Keratinocyte (primary cell): ENCODE measurements around the gene ANKRD17. TPM values are rescaled to one million over a fixed set of nuclear protein-coding genes. Genes with fewer than 3 reads are reported as not detected.
A peak's percentile ranks its signal among the peaks of the same experiment; 100 is the strongest.

Source experiments
- DNase-seq: peaks from one replicate; pipeline ENCODE4 v3.0.0-alpha.2; 2011; ENCODE audit warnings: low read depth, missing footprints, low spot score
- FAIRE-seq: peaks from 2 replicates; lab custom pipeline; 2011; peaks lifted over from hg19 to GRCh38; lab: Jason Lieb, UNC
- H2AFZ ChIP-seq: 2 replicates; pipeline ENCODE4 v1.6.0; 2012; ENCODE audit warnings: low read length, control low read depth, inconsistent platforms; ENCODE audit not compliant: control insufficient read depth
- H3K27ac ChIP-seq: 2 replicates; pipeline ENCODE4 v1.5.1; 2011; ENCODE audit warnings: low read length; ENCODE audit not compliant: control insufficient read depth, insufficient read depth
- H3K27me3 ChIP-seq: 3 replicates; pipeline ENCODE4 v1.6.0; 2011; ENCODE audit warnings: low read length; ENCODE audit not compliant: control insufficient read depth, insufficient read depth; ENCODE audit errors: extremely low read depth
- H3K36me3 ChIP-seq, 2 experiments: 2 replicates in 1 of 2; 3 replicates in 1 of 2; pipeline ENCODE4 v1.5.1; 2011; ENCODE audit warnings: low read length in 2 of 2, mild to moderate bottlenecking in 1 of 2; ENCODE audit not compliant: control insufficient read depth in 2 of 2, insufficient read depth in 2 of 2; ENCODE audit errors: extremely low read depth in 1 of 2
- H3K4me1 ChIP-seq: 3 replicates; pipeline ENCODE4 v1.5.1; 2011; ENCODE audit warnings: low read length; ENCODE audit not compliant: control insufficient read depth, insufficient read depth; ENCODE audit errors: extremely low read depth
- H3K4me2 ChIP-seq: 3 replicates; pipeline ENCODE4 v1.6.0; 2011; ENCODE audit warnings: low read depth, low read length; ENCODE audit not compliant: control insufficient read depth, insufficient read depth; ENCODE audit errors: extremely low read depth
- H3K4me3 ChIP-seq, 3 experiments: fragments of 200-600 bp in 1 of 3; sonication (generic) in 1 of 3; 2 replicates in 2 of 3; 3 replicates in 1 of 3; pipeline ENCODE4 v1.5.1; 2011 to 2016; ENCODE audit warnings: low read length in 3 of 3, mild to moderate bottlenecking in 3 of 3, control low read depth in 2 of 3, inconsistent platforms in 1 of 3, low read depth in 1 of 3, mixed read lengths in 1 of 3, mixed run types in 1 of 3, moderate library complexity in 1 of 3; ENCODE audit not compliant: control insufficient read depth in 2 of 3, insufficient read depth in 2 of 3; ENCODE audit errors: extremely low read depth in 1 of 3
- H3K79me2 ChIP-seq: 2 replicates; pipeline ENCODE4 v1.6.0; 2012; ENCODE audit warnings: low read length; ENCODE audit not compliant: control insufficient read depth, insufficient read depth
- H3K9ac ChIP-seq: 3 replicates; pipeline ENCODE4 v1.6.0; 2011; ENCODE audit warnings: low read length; ENCODE audit not compliant: control insufficient read depth, insufficient read depth; ENCODE audit errors: extremely low read depth
- H3K9me1 ChIP-seq: 3 replicates; pipeline ENCODE4 v1.6.0; 2011; ENCODE audit warnings: low read length; ENCODE audit not compliant: control insufficient read depth, insufficient read depth; ENCODE audit errors: extremely low read depth
- H3K9me3 ChIP-seq: 2 replicates; pipeline ENCODE4 v1.5.1; 2012; ENCODE audit warnings: low read depth, low read length; ENCODE audit not compliant: control insufficient read depth
- H4K20me1 ChIP-seq: 3 replicates; pipeline ENCODE4 v1.6.0; 2011; ENCODE audit warnings: low read length; ENCODE audit not compliant: control insufficient read depth, insufficient read depth; ENCODE audit errors: extremely low read depth
- CTCF ChIP-seq, 3 experiments: IDR thresholded peaks in 1 of 3; conservative IDR thresholded peaks in 1 of 3; optimal IDR thresholded peaks in 1 of 3; 2 replicates in 2 of 3; 3 replicates in 1 of 3; pipeline versions ENCODE3 to v1.5.1; 2011; ENCODE audit warnings: low read length in 3 of 3, mild to moderate bottlenecking in 3 of 3, moderate library complexity in 2 of 3, control low read depth in 1 of 3, inconsistent platforms in 1 of 3; ENCODE audit not compliant: insufficient read depth in 2 of 3; ENCODE audit errors: extremely low read depth in 1 of 3
- EZH2 ChIP-seq: IDR thresholded peaks from one replicate; pipeline ENCODE4 v1.6.1; 2012; ENCODE audit warnings: inconsistent platforms, mild to moderate bottlenecking, low read length, moderate library complexity
- dilution Hi-C: fragments of 300-500 bp; cut with MboI; formaldehyde crosslinking; loops from one replicate; pipeline ENCODE4 v1.7.0; 2020; ENCODE audit warnings: low sequenced_read_pairs; ENCODE audit not compliant: extremely low pct_ligation_motif_present
- polyA minus RNA-seq, 3 experiments: library from RNA; depleted of rRNA, polyadenylated mRNA; stranded (reverse); fragments of >200 nt; gene quantifications; 1 replicate in 1 of 3; 2 replicates in 1 of 3; 3 replicates in 1 of 3; pipeline ENCODE4 v1.2.3, GENCODE V29; 2011
- polyA plus RNA-seq, 5 experiments: library from polyadenylated mRNA; depleted of rRNA in 3 of 5; stranded (reverse) in 3 of 5; stranded (forward) in 1 of 5; unstranded in 1 of 5; fragments of >200 nt; gene quantifications; 1 replicate in 1 of 5; 2 replicates in 3 of 5; 3 replicates in 1 of 5; pipeline versions ENCODE4 v1.2.1 to v1.2.3, GENCODE V29; 2011 to 2012; ENCODE audit warnings: missing spikeins in 2 of 5, low read depth in 1 of 5, low replicate concordance in 1 of 5

ANKRD17 gene
- polyA plus RNA-seq: 51.5 to 53.4 TPM (median 53.0 TPM) in 3 replicates
- polyA plus RNA-seq (2011; ENCODE audit: low read depth): 169 TPM
- 25.8 and 42.9 TPM in 2 replicates for polyA plus RNA-seq (2011; cell fraction: cytosol; rRNA removed)
- 84.4 and 90.8 TPM in 2 replicates for polyA plus RNA-seq (2011; cell fraction: nucleus; rRNA removed)
- polyA plus RNA-seq (2012; ENCODE audit: low replicate concordance): 31.1 and 32.7 TPM in 2 replicates
- 62.0 to 139 TPM (median 128 TPM) in 3 replicates for polyA minus RNA-seq
- 66.6 TPM for polyA minus RNA-seq (2011; cell fraction: cytosol; rRNA and poly(A)+ RNA removed)
- 102 and 196 TPM in 2 replicates for polyA minus RNA-seq (2011; cell fraction: nucleus; rRNA and poly(A)+ RNA removed)

- dilution Hi-C loops: no loop called here
- peak; percentile 5 for FAIRE-seq
- peaks cover 17% of the 10 kb centered on the region for H3K4me1 ChIP-seq
Measured at GRCh38 chr4:73258686-73259570, at the start of gene ANKRD17. ANKRD17 (minus strand) TSS chr4:73258798; CDS start chr4:73258668, 130 bp downstream.

DNA sequence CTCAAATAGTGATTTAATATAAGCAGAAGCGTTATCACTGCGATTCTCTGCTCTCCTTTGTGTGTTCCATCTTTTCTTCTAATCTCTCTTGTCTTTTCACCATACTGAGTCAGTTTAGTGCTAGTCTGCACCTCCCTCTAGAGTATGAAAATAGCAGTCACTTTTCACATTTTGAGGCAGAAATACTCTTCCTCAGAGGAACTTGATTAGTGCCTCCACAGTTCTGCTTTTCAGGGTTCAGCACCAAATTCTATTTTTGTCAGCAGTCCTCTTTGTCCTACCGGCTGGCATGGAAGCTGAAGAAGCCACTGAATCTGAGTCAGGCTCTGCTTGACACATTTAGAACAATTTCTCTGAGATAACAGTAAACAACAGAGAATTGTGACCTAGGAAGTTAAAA, 49.7 kb upstream of the ANKRD17 start:
- Histone ChIP-seq H3K9ac (no peak overlapping the region), H3K27me3 (no peaks in the 10 kb centered on the region), H3K4me2 (no peak overlapping the region), H3K4me1 (no peaks in the 10 kb centered on the region), H3K79me2 (no peaks in the 10 kb centered on the region), H3K9me3 (no peaks in the 10 kb centered on the region), H3K27ac (no peak overlapping the region), H4K20me1 (no peaks in the 10 kb centered on the region), H3K9me1 (peaks cover 2% of the 10 kb centered on the region), H3K4me3 (no peak overlapping the region), H2AFZ (no peak overlapping the region), H3K36me3 (no peaks in the 10 kb centered on the region)
- DNase-seq (no peak), FAIRE-seq (no peak)
- TF ChIP-seq EZH2: no peak
- TF ChIP-seq CTCF (optimal IDR thresholded peaks at IDR 0.05 in 1 of 3, IDR thresholded peaks at IDR 0.05 in 1 of 3, conservative IDR thresholded peaks at IDR 0.05 in 1 of 3; ENCODE audit: extremely low read depth in 1 of 3, insufficient read depth in 2 of 3, low read length in 3 of 3): peak in 2 of 3 experiments; percentile 28 to 29
- dilution Hi-C loops: no loop called here

More at GRCh38 chr4:73258686-73259570, at the start of gene ANKRD17:
- no peak for TF ChIP-seq EZH2
- TF ChIP-seq CTCF (optimal IDR thresholded peaks at IDR 0.05 in 1 of 3, IDR thresholded peaks at IDR 0.05 in 1 of 3, conservative IDR thresholded peaks at IDR 0.05 in 1 of 3; ENCODE audit: extremely low read depth in 1 of 3, insufficient read depth in 2 of 3, low read length in 3 of 3): no peak
- peak within 1 kb of the TSS; percentile 92 for H3K9ac ChIP-seq
- H3K27ac ChIP-seq: peak within 1 kb of the TSS; percentile 96
- H2AFZ ChIP-seq: peak within 1 kb of the TSS; percentile 91
- H3K27me3 ChIP-seq: no peaks in the 10 kb centered on the region
- H3K4me3 ChIP-seq: peak within 1 kb of the TSS; percentile 60 to 98 (median 93)
- peaks cover 0 to 2% of the 10 kb centered on the region in 2 experiments for H3K36me3 ChIP-seq
- peak; percentile 48 for DNase-seq
- H3K4me2 ChIP-seq: peak within 1 kb of the TSS; percentile 77
- H3K79me2 ChIP-seq: peaks cover 60% of the 10 kb centered on the region
- peaks cover 6% of the 10 kb centered on the region for H4K20me1 ChIP-seq
- H3K9me1 ChIP-seq: no peaks in the 10 kb centered on the region
- H3K9me3 ChIP-seq: no peaks in the 10 kb centered on the region
